ENCODE data around the gene ADRB2. TPM values are rescaled to one million over a fixed set of nuclear protein-coding genes. Genes with fewer than 3 reads are reported as not detected.

ADRB2 gene
- total and polyA plus RNA-seq, 2 donors: 1.6 to 3.0 TPM

DNA sequence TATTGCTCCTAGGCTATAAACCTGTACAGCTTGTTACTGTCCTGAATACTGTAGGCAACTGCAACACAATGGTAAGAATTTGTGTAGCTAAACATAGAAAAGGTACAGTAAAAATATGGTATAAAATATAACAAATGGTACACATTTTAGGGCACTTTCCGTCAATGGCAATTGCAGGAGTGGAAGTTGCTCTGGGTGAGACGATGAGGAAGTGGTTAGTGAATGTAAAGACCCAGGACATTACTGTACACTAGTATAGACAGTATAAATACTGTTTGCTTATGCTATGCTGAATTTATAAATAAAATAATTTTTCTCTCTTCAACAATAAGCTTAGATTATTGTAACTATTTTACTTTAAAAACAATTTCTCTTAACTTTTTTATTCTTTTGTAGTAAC is 15.6 kb upstream of the ADRB2 start:
- Histone ChIP-seq H3K4me1 (ENCODE audit: insufficient read depth) (no peaks in the 10 kb centered on the region), H3K36me3 (ENCODE audit: insufficient read depth) (no peaks in the 10 kb centered on the region), H3K4me3 (ENCODE audit: low read depth, low read length) (no peak overlapping the region), H3K27ac (ENCODE audit: low read depth) (no peak overlapping the region)
- no peak for DNase-seq (ENCODE audit: extremely low spot score)
- WGBS: 84% methylated on average over 2 of the region's 2 CpGs

GRCh38 chr5:148811756-148812155 is 14.7 kb upstream of the ADRB2 start:
- DNase-seq (ENCODE audit: extremely low spot score): no peak
- Histone ChIP-seq H3K4me1 (ENCODE audit: insufficient read depth) (no peaks in the 10 kb centered on the region), H3K36me3 (ENCODE audit: insufficient read depth) (no peaks in the 10 kb centered on the region), H3K4me3 (ENCODE audit: low read depth, low read length) (no peak overlapping the region), H3K27ac (ENCODE audit: low read depth) (no peak overlapping the region)
- 36% methylated on average over 1 of the region's 1 CpG for WGBS

GRCh38 chr5:148815086-148815485 is 11.3 kb upstream of the ADRB2 start:
- Histone ChIP-seq H3K4me1 (ENCODE audit: insufficient read depth) (no peaks in the 10 kb centered on the region), H3K27ac (ENCODE audit: low read depth) (no peak overlapping the region), H3K36me3 (ENCODE audit: insufficient read depth) (no peaks in the 10 kb centered on the region), H3K4me3 (ENCODE audit: low read depth, low read length) (no peak overlapping the region)
- no peak for DNase-seq (ENCODE audit: extremely low spot score)
- WGBS: 47% methylated on average over 2 of the region's 2 CpGs

GRCh38 chr5:148815578-148815977 is 10.8 kb upstream of the ADRB2 start:
- DNase-seq (ENCODE audit: extremely low spot score): no peak
- no peaks in the 10 kb centered on the region for H3K36me3 ChIP-seq (ENCODE audit: insufficient read depth)

GRCh38 chr5:148816357-148816756 is 10.1 kb upstream of the ADRB2 start:
- no peaks in the 10 kb centered on the region for H3K36me3 ChIP-seq (ENCODE audit: insufficient read depth)
- no peak overlapping the region for H3K4me3 ChIP-seq (ENCODE audit: low read depth, low read length)
- 79% methylated on average over 1 of the region's 1 CpG for WGBS
- DNase-seq (ENCODE audit: extremely low spot score): no peak
- H3K4me1 ChIP-seq (ENCODE audit: insufficient read depth): no peaks in the 10 kb centered on the region
- no peak overlapping the region for H3K27ac ChIP-seq (ENCODE audit: low read depth)

More at GRCh38 chr5:148815578-148815977, 10.8 kb upstream of the ADRB2 start:
- H3K4me3 ChIP-seq (ENCODE audit: low read depth, low read length): no peak overlapping the region
- H3K4me1 ChIP-seq (ENCODE audit: insufficient read depth): no peaks in the 10 kb centered on the region
- no peak overlapping the region for H3K27ac ChIP-seq (ENCODE audit: low read depth)

GRCh38 chr5:148816782-148817181 is 9.6 kb upstream of the ADRB2 start:
- no peak overlapping the region for H3K4me3 ChIP-seq (ENCODE audit: low read depth, low read length)
- no peaks in the 10 kb centered on the region for H3K36me3 ChIP-seq (ENCODE audit: insufficient read depth)
- no peaks in the 10 kb centered on the region for H3K4me1 ChIP-seq (ENCODE audit: insufficient read depth)
- 41% methylated on average over 1 of the region's 1 CpG for WGBS
- no peak for DNase-seq (ENCODE audit: extremely low spot score)
- no peak overlapping the region for H3K27ac ChIP-seq (ENCODE audit: low read depth)

GRCh38 chr5:148817606-148818005 is 8.8 kb upstream of the ADRB2 start:
- Histone ChIP-seq H3K4me1 (ENCODE audit: insufficient read depth) (no peaks in the 10 kb centered on the region), H3K4me3 (ENCODE audit: low read depth, low read length) (no peak overlapping the region), H3K27ac (ENCODE audit: low read depth) (no peak overlapping the region), H3K36me3 (ENCODE audit: insufficient read depth) (no peaks in the 10 kb centered on the region)
- no peak for DNase-seq (ENCODE audit: extremely low spot score)
- 75% methylated on average over 1 of the region's 1 CpG for WGBS

DNA sequence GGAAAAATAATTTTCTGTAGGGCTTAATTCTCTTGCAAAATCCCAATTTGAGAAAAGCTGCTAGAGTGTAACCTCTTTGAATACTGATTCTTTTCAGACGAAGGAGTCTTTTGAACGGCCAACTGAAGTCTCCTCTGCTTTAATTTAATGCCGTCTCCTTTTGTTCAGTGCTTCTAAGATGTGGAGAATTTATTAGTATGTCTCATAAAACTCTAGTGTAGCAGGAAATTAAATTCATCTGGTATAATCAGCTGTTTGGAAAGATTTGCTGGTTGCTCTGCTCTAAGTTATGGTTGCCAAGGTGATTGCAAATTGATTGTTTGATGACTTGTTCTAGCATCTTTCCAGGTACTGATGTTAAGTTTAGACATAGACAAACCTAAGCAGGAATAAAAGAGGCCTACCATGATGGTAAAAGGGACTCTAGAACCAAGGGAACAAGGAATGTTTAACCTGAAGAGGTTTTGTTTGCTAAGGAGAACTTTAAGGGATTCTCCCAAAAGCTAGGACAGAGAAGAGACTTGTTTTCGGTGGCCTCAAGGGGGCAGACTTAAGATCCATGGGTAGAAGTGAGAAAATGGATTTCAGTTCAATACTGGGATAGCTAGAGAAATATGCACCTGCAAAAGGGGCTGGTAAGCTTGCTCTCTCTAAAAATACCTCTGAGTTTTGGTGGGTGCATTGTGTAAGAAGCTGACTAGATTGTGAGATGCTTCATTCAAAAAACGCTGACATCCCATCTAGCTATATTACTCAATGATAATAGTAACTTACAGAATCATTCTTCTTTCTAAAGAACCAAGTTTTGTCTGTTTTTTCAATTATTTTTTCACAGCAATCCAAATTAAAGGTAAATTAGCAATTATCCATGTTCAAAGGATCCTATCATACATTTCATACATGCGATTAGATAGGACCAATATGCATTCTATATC is 5.7 kb upstream of the ADRB2 start:
- DNase-seq (ENCODE audit: extremely low spot score): no peak
- Histone ChIP-seq H3K27ac (ENCODE audit: low read depth) (no peak overlapping the region), H3K36me3 (ENCODE audit: insufficient read depth) (no peaks in the 10 kb centered on the region), H3K4me1 (ENCODE audit: insufficient read depth) (no peaks in the 10 kb centered on the region), H3K4me3 (ENCODE audit: low read depth, low read length) (no peak overlapping the region)
- 48% methylated on average over 6 of the region's 6 CpGs for WGBS

- H3K4me1 ChIP-seq (ENCODE audit: insufficient read depth): no peaks in the 10 kb centered on the region
Observed at GRCh38 chr5:148823871-148824270, 2.5 kb upstream of the ADRB2 start.

DNA sequence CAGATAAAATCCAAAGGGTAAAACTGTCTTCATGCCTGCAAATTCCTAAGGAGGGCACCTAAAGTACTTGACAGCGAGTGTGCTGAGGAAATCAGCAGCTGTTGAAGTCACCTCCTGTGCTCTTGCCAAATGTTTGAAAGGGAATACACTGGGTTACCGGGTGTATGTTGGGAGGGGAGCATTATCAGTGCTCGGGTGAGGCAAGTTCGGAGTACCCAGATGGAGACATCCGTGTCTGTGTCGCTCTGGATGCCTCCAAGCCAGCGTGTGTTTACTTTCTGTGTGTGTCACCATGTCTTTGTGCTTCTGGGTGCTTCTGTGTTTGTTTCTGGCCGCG is 727 bp upstream of the ADRB2 start:
- 2% methylated on average over 9 of the region's 9 CpGs for WGBS
- Histone ChIP-seq H3K4me1 (ENCODE audit: insufficient read depth) (no peaks in the 10 kb centered on the region), H3K4me3 (ENCODE audit: low read depth, low read length) (peak overlapping the region; percentile 40), H3K27ac (ENCODE audit: low read depth) (no peak overlapping the region), H3K36me3 (ENCODE audit: insufficient read depth) (no peaks in the 10 kb centered on the region)
- DNase-seq (ENCODE audit: extremely low spot score): peak; percentile 26

More at GRCh38 chr5:148823871-148824270, 2.5 kb upstream of the ADRB2 start:
- WGBS: 70% methylated on average over 2 of the region's 2 CpGs
- H3K36me3 ChIP-seq (ENCODE audit: insufficient read depth): no peaks in the 10 kb centered on the region
- no peak overlapping the region for H3K27ac ChIP-seq (ENCODE audit: low read depth)
- H3K4me3 ChIP-seq (ENCODE audit: low read depth, low read length): no peak overlapping the region
- no peak for DNase-seq (ENCODE audit: extremely low spot score)

DNA sequence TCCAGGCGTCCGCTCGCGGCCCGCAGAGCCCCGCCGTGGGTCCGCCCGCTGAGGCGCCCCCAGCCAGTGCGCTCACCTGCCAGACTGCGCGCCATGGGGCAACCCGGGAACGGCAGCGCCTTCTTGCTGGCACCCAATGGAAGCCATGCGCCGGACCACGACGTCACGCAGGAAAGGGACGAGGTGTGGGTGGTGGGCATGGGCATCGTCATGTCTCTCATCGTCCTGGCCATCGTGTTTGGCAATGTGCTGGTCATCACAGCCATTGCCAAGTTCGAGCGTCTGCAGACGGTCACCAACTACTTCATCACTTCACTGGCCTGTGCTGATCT is 294 bp downstream of the ADRB2 start:
- 6% methylated on average over 28 of the region's 28 CpGs for WGBS

DNA sequence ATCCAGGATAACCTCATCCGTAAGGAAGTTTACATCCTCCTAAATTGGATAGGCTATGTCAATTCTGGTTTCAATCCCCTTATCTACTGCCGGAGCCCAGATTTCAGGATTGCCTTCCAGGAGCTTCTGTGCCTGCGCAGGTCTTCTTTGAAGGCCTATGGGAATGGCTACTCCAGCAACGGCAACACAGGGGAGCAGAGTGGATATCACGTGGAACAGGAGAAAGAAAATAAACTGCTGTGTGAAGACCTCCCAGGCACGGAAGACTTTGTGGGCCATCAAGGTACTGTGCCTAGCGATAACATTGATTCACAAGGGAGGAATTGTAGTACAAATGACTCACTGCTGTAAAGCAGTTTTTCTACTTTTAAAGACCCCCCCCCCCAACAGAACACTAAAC is 1.3 kb downstream of the ADRB2 start:
- 80% methylated on average over 7 of the region's 7 CpGs for WGBS
- H3K27ac ChIP-seq (ENCODE audit: low read depth): no peak overlapping the region
- no peak for DNase-seq (ENCODE audit: extremely low spot score)
- no peaks in the 10 kb centered on the region for H3K36me3 ChIP-seq (ENCODE audit: insufficient read depth)
- no peaks in the 10 kb centered on the region for H3K4me1 ChIP-seq (ENCODE audit: insufficient read depth)
- H3K4me3 ChIP-seq (ENCODE audit: low read depth, low read length): peak overlapping the region; percentile 13

More for the DNA sequence above, 294 bp downstream of the ADRB2 start:
- Histone ChIP-seq H3K4me3 (ENCODE audit: low read depth, low read length) (peak overlapping the region; percentile 40), H3K4me1 (ENCODE audit: insufficient read depth) (no peaks in the 10 kb centered on the region), H3K27ac (ENCODE audit: low read depth) (peak overlapping the region; percentile 30), H3K36me3 (ENCODE audit: insufficient read depth) (no peaks in the 10 kb centered on the region)
- no peak for DNase-seq (ENCODE audit: extremely low spot score)

DNA sequence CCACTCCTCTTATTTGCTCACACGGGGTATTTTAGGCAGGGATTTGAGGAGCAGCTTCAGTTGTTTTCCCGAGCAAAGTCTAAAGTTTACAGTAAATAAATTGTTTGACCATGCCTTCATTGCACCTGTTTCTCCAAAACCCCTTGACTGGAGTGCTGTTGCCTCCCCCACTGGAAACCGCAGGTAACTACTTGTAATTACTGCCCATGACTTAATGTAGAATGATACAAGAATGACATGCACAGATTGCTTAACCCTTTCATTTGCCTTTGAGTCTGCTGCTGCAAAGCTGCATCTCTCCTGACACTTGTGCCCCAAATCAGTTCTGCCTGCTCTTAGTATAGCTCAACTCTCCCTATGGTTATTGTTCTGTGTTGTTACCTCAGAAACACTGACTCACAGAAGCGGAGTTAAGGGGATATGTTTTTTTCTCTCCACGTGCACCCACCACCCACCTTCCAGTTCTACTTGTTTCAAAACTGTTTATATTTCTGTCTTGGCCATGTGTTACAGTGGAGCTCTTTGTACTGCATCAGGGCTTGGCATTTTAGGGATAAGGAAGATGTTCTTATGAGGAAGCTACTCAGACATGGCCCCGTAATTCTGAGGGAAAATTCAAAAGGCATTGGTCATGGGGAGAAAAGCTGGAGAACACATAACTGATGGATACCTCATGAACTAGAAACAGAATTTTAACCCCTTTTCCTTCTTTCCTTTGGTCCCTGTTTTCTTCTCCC is 2.3 kb downstream of the ADRB2 start:
- Histone ChIP-seq H3K36me3 (ENCODE audit: insufficient read depth) (no peaks in the 10 kb centered on the region), H3K4me1 (ENCODE audit: insufficient read depth) (no peaks in the 10 kb centered on the region), H3K27ac (ENCODE audit: low read depth) (no peak overlapping the region), H3K4me3 (ENCODE audit: low read depth, low read length) (peak overlapping the region; percentile 21)
- 49% methylated on average over 6 of the region's 6 CpGs for WGBS
- DNase-seq (ENCODE audit: extremely low spot score): no peak

DNA sequence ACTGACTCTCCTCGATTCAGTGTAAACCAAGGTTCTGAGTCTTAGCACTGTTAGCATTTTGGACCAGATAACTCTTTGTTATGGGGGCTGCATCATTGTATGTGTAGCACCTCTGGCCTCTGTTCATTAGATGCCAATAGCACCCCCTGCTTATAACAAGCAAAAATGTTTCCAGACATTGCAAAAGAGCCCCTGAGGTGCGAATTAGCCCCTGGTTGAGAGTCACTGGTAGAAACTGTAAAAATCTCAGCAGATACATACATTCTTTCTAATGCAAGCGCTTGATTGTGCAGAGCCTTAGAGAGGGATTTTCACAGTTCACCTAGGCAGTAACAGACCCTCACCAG is 2.8 kb downstream of the ADRB2 start:
- Histone ChIP-seq H3K27ac (ENCODE audit: low read depth) (no peak overlapping the region), H3K4me3 (ENCODE audit: low read depth, low read length) (peak overlapping the region; percentile 5), H3K4me1 (ENCODE audit: insufficient read depth) (no peaks in the 10 kb centered on the region), H3K36me3 (ENCODE audit: insufficient read depth) (no peaks in the 10 kb centered on the region)
- DNase-seq (ENCODE audit: extremely low spot score): no peak
- 86% methylated on average over 3 of the region's 3 CpGs for WGBS

Measured in urinary bladder (tissue), 4 donors.